ENCODE measurements around the gene UFSP2.

Gene UFSP2

GRCh38 chr4:185390941-185391340, 34.8 kb downstream of the UFSP2 start:
- Histone ChIP-seq H4K5ac (ENCODE audit: low read length) (no peak overlapping the region), H3K18ac (ENCODE audit: low read length) (no peak overlapping the region), H3K27me3 (ENCODE audit: insufficient read depth, low read length, poor library complexity) (no peaks in the 10 kb centered on the region), H2AK5ac (ENCODE audit: low read length) (no peak overlapping the region), H3K9ac (ENCODE audit: low read length) (no peak overlapping the region), H3K4me3 (ENCODE audit: low read length) (no peak overlapping the region), H3K23ac (ENCODE audit: low read length) (no peak overlapping the region), H3K79me2 (ENCODE audit: control insufficient read depth, insufficient read depth, low read length) (no peaks in the 10 kb centered on the region), H2BK120ac (ENCODE audit: low read depth, low read length) (no peak overlapping the region), H4K8ac (ENCODE audit: low read depth, low read length) (no peak overlapping the region), H3K4ac (ENCODE audit: low read depth, low read length) (no peak overlapping the region), H3K56ac (ENCODE audit: low read length) (no peak overlapping the region), H3K4me2 (ENCODE audit: low read length) (no peak overlapping the region), H2BK15ac (replicated peaks; ENCODE audit: low read depth) (no peak overlapping the region), H3K4me1 (ENCODE audit: control insufficient read depth, low read depth, low read length) (no peaks in the 10 kb centered on the region), H3K36me3 (ENCODE audit: control insufficient read depth, insufficient read depth, low read length) (no peaks in the 10 kb centered on the region), H3K79me1 (ENCODE audit: low read length) (no peaks in the 10 kb centered on the region), H2BK5ac (ENCODE audit: low read length) (no peak overlapping the region), H3K27ac (ENCODE audit: low read depth, low read length) (no peak overlapping the region)
- no peak for DNase-seq
- no CpG with 5 or more reads among the region's 6 CpGs for WGBS (ENCODE audit: extremely low coverage, insufficient coverage, low lambda C conversion rate)

DNA sequence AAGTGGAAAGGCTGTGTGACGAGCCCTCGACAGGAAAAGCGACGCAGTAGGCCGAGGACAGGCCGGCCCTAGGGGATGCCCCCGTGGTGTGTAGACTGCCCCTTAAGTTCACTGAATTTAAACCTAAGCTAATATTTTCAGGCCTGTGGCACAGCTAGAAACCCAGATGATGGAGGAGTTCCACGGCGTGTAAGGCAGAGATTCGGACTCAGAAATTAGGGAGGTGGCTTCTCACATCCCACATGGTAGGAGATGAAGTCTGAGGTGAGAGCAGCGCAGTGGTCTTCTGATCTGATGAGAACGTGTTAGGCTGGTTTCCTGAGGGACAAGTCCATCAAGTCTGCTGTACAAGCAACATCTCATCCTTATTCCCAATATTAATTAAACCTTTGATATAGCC, 37.8 kb downstream of the UFSP2 start:
- no peak overlapping the region for H3K4me2 ChIP-seq (ENCODE audit: low read length)
- no peak overlapping the region for H3K56ac ChIP-seq (ENCODE audit: low read length)
- no peaks in the 10 kb centered on the region for H3K79me1 ChIP-seq (ENCODE audit: low read length)
- no peak overlapping the region for H4K5ac ChIP-seq (ENCODE audit: low read length)
- H3K4me3 ChIP-seq (ENCODE audit: low read length) = no peak overlapping the region
- H3K4me1 ChIP-seq (ENCODE audit: control insufficient read depth, low read depth, low read length) = no peaks in the 10 kb centered on the region
- no peak overlapping the region for H4K8ac ChIP-seq (ENCODE audit: low read depth, low read length)
- H3K23ac ChIP-seq (ENCODE audit: low read length) = no peak overlapping the region
- no peak overlapping the region for H2BK15ac ChIP-seq (replicated peaks; ENCODE audit: low read depth)
- H3K18ac ChIP-seq (ENCODE audit: low read length) = no peak overlapping the region
- H3K27ac ChIP-seq (ENCODE audit: low read depth, low read length) = no peak overlapping the region
- H3K27me3 ChIP-seq (ENCODE audit: insufficient read depth, low read length, poor library complexity) = no peaks in the 10 kb centered on the region
- no peak overlapping the region for H2BK120ac ChIP-seq (ENCODE audit: low read depth, low read length)
- no peak for DNase-seq
- no peak overlapping the region for H3K9ac ChIP-seq (ENCODE audit: low read length)
- H2BK5ac ChIP-seq (ENCODE audit: low read length) = no peak overlapping the region
- WGBS (ENCODE audit: extremely low coverage, insufficient coverage, low lambda C conversion rate) = no CpG with 5 or more reads among the region's 12 CpGs
- H2AK5ac ChIP-seq (ENCODE audit: low read length) = no peak overlapping the region
- H3K4ac ChIP-seq (ENCODE audit: low read depth, low read length) = no peak overlapping the region
- no peaks in the 10 kb centered on the region for H3K79me2 ChIP-seq (ENCODE audit: control insufficient read depth, insufficient read depth, low read length)
- H3K36me3 ChIP-seq (ENCODE audit: control insufficient read depth, insufficient read depth, low read length) = no peaks in the 10 kb centered on the region

DNA sequence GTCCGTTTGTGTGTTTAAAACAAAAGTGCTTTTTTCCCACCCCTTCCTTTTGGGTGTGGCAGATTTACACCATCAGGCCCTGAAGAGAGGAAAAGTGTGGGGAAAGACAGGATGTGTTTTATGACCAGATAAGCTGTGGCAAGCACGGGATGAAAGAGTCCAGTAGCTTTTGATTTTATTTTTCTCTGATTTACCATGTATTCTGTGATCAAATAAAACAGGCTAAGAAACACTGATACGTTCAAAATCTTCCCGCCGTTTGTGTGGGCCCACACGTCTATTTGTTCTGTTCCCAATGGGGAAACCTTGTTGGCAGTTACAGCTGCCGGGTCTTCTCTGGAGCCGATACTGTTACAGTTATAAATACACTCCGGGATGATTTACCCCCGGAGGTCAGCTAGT, 40.8 kb downstream of the UFSP2 start:
- H2BK5ac ChIP-seq (ENCODE audit: low read length) = no peak overlapping the region
- H3K4me3 ChIP-seq (ENCODE audit: low read length) = no peak overlapping the region
- H3K56ac ChIP-seq (ENCODE audit: low read length) = no peak overlapping the region
- H3K36me3 ChIP-seq (ENCODE audit: control insufficient read depth, insufficient read depth, low read length) = no peaks in the 10 kb centered on the region
- H3K4me2 ChIP-seq (ENCODE audit: low read length) = no peak overlapping the region
- H3K4me1 ChIP-seq (ENCODE audit: control insufficient read depth, low read depth, low read length) = no peaks in the 10 kb centered on the region
- H3K23ac ChIP-seq (ENCODE audit: low read length) = no peak overlapping the region
- no peak overlapping the region for H4K8ac ChIP-seq (ENCODE audit: low read depth, low read length)
- H4K5ac ChIP-seq (ENCODE audit: low read length) = no peak overlapping the region
- no peak overlapping the region for H3K18ac ChIP-seq (ENCODE audit: low read length)
- no peaks in the 10 kb centered on the region for H3K79me1 ChIP-seq (ENCODE audit: low read length)
- no CpG with 5 or more reads among the region's 10 CpGs for WGBS (ENCODE audit: extremely low coverage, insufficient coverage, low lambda C conversion rate)
- H3K27me3 ChIP-seq (ENCODE audit: insufficient read depth, low read length, poor library complexity) = no peaks in the 10 kb centered on the region
- no peaks in the 10 kb centered on the region for H3K79me2 ChIP-seq (ENCODE audit: control insufficient read depth, insufficient read depth, low read length)
- no peak overlapping the region for H3K27ac ChIP-seq (ENCODE audit: low read depth, low read length)
- no peak overlapping the region for H2BK120ac ChIP-seq (ENCODE audit: low read depth, low read length)
- no peak overlapping the region for H2BK15ac ChIP-seq (replicated peaks; ENCODE audit: low read depth)
- no peak for DNase-seq
- H3K9ac ChIP-seq (ENCODE audit: low read length) = no peak overlapping the region
- no peak overlapping the region for H3K4ac ChIP-seq (ENCODE audit: low read depth, low read length)
- no peak overlapping the region for H2AK5ac ChIP-seq (ENCODE audit: low read length)

- DNase-seq = no peak
- Histone ChIP-seq H3K27me3 (ENCODE audit: insufficient read depth, low read length, poor library complexity) (no peaks in the 10 kb centered on the region), H3K79me2 (ENCODE audit: control insufficient read depth, insufficient read depth, low read length) (no peaks in the 10 kb centered on the region), H3K4ac (ENCODE audit: low read depth, low read length) (no peak overlapping the region), H3K36me3 (ENCODE audit: control insufficient read depth, insufficient read depth, low read length) (no peaks in the 10 kb centered on the region), H3K4me1 (ENCODE audit: control insufficient read depth, low read depth, low read length) (no peaks in the 10 kb centered on the region), H2BK15ac (replicated peaks; ENCODE audit: low read depth) (no peak overlapping the region), H3K4me3 (ENCODE audit: low read length) (no peak overlapping the region), H3K56ac (ENCODE audit: low read length) (no peak overlapping the region), H2AK5ac (ENCODE audit: low read length) (no peak overlapping the region), H4K8ac (ENCODE audit: low read depth, low read length) (no peak overlapping the region), H3K23ac (ENCODE audit: low read length) (no peak overlapping the region), H3K4me2 (ENCODE audit: low read length) (no peak overlapping the region), H3K27ac (ENCODE audit: low read depth, low read length) (no peak overlapping the region), H2BK5ac (ENCODE audit: low read length) (no peak overlapping the region), H3K18ac (ENCODE audit: low read length) (no peak overlapping the region), H3K79me1 (ENCODE audit: low read length) (no peaks in the 10 kb centered on the region), H3K9ac (ENCODE audit: low read length) (no peak overlapping the region), H4K5ac (ENCODE audit: low read length) (no peak overlapping the region), H2BK120ac (ENCODE audit: low read depth, low read length) (no peak overlapping the region)
- WGBS (ENCODE audit: extremely low coverage, insufficient coverage, low lambda C conversion rate) = no CpG with 5 or more reads among the region's 2 CpGs
Measured at GRCh38 chr4:185384061-185384460, 41.7 kb downstream of the UFSP2 start.

- H3K4me1 ChIP-seq (ENCODE audit: control insufficient read depth, low read depth, low read length) = no peaks in the 10 kb centered on the region
- no CpG with 5 or more reads among the region's 4 CpGs for WGBS (ENCODE audit: extremely low coverage, insufficient coverage, low lambda C conversion rate)
- no peak overlapping the region for H3K4me2 ChIP-seq (ENCODE audit: low read length)
- no peaks in the 10 kb centered on the region for H3K27me3 ChIP-seq (ENCODE audit: insufficient read depth, low read length, poor library complexity)
- no peak for DNase-seq
- H3K36me3 ChIP-seq (ENCODE audit: control insufficient read depth, insufficient read depth, low read length) = no peaks in the 10 kb centered on the region
- H3K56ac ChIP-seq (ENCODE audit: low read length) = no peak overlapping the region
- H2AK5ac ChIP-seq (ENCODE audit: low read length) = no peak overlapping the region
- no peaks in the 10 kb centered on the region for H3K79me2 ChIP-seq (ENCODE audit: control insufficient read depth, insufficient read depth, low read length)
- no peaks in the 10 kb centered on the region for H3K79me1 ChIP-seq (ENCODE audit: low read length)
- no peak overlapping the region for H3K27ac ChIP-seq (ENCODE audit: low read depth, low read length)
- no peak overlapping the region for H2BK15ac ChIP-seq (replicated peaks; ENCODE audit: low read depth)
- no peak overlapping the region for H4K5ac ChIP-seq (ENCODE audit: low read length)
- H3K4me3 ChIP-seq (ENCODE audit: low read length) = no peak overlapping the region
- H2BK120ac ChIP-seq (ENCODE audit: low read depth, low read length) = no peak overlapping the region
- H4K8ac ChIP-seq (ENCODE audit: low read depth, low read length) = no peak overlapping the region
- H3K9ac ChIP-seq (ENCODE audit: low read length) = no peak overlapping the region
- H3K18ac ChIP-seq (ENCODE audit: low read length) = no peak overlapping the region
- H3K23ac ChIP-seq (ENCODE audit: low read length) = no peak overlapping the region
- H3K4ac ChIP-seq (ENCODE audit: low read depth, low read length) = no peak overlapping the region
- no peak overlapping the region for H2BK5ac ChIP-seq (ENCODE audit: low read length)
Measured at GRCh38 chr4:185383451-185383850, 42.3 kb downstream of the UFSP2 start.

- H3K27me3 ChIP-seq (ENCODE audit: insufficient read depth, low read length, poor library complexity) = no peaks in the 10 kb centered on the region
- no peak overlapping the region for H4K8ac ChIP-seq (ENCODE audit: low read depth, low read length)
- no peak overlapping the region for H3K4me3 ChIP-seq (ENCODE audit: low read length)
- H3K23ac ChIP-seq (ENCODE audit: low read length) = no peak overlapping the region
- no peaks in the 10 kb centered on the region for H3K79me2 ChIP-seq (ENCODE audit: control insufficient read depth, insufficient read depth, low read length)
- H2BK120ac ChIP-seq (ENCODE audit: low read depth, low read length) = no peak overlapping the region
- no peak overlapping the region for H3K27ac ChIP-seq (ENCODE audit: low read depth, low read length)
- no peaks in the 10 kb centered on the region for H3K79me1 ChIP-seq (ENCODE audit: low read length)
- H4K5ac ChIP-seq (ENCODE audit: low read length) = no peak overlapping the region
- no peaks in the 10 kb centered on the region for H3K4me1 ChIP-seq (ENCODE audit: control insufficient read depth, low read depth, low read length)
- H3K36me3 ChIP-seq (ENCODE audit: control insufficient read depth, insufficient read depth, low read length) = no peaks in the 10 kb centered on the region
- H3K18ac ChIP-seq (ENCODE audit: low read length) = no peak overlapping the region
- H2BK15ac ChIP-seq (replicated peaks; ENCODE audit: low read depth) = no peak overlapping the region
- no peak overlapping the region for H2BK5ac ChIP-seq (ENCODE audit: low read length)
- no peak overlapping the region for H2AK5ac ChIP-seq (ENCODE audit: low read length)
- H3K4ac ChIP-seq (ENCODE audit: low read depth, low read length) = no peak overlapping the region
- no peak overlapping the region for H3K4me2 ChIP-seq (ENCODE audit: low read length)
- H3K9ac ChIP-seq (ENCODE audit: low read length) = no peak overlapping the region
- no peak for DNase-seq
- no peak overlapping the region for H3K56ac ChIP-seq (ENCODE audit: low read length)
Measured at GRCh38 chr4:185382754-185383153, 43.0 kb downstream of the UFSP2 start.

Data from mesendoderm (in vitro differentiated cells).